Smooth muscle cell of the brain vasculature (primary cell): ENCODE data around the gene GSN.
A peak's percentile ranks its signal among the peaks of the same experiment; 100 is the strongest.

Experiments
- DNase-seq: peaks from one replicate; pipeline ENCODE4 v3.0.0-alpha.2; 2012; ENCODE audit warnings: low read depth, low spot score

The GSN gene

GRCh38 chr9:121246821-121247561 lies 21.0 kb upstream of the GSN start:
- peak; percentile 77 for DNase-seq

GRCh38 chr9:121249563-121249962 lies 18.4 kb upstream of the GSN start:
- no peak for DNase-seq

GRCh38 chr9:121252104-121252851 lies 15.7 kb upstream of the GSN start:
- no peak for DNase-seq

GRCh38 chr9:121253162-121253561 lies 14.8 kb upstream of the GSN start:
- no peak for DNase-seq

- DNase-seq: no peak
Observed at GRCh38 chr9:121253821-121254501, 14.0 kb upstream of the GSN start.

- DNase-seq: no peak
Observed at GRCh38 chr9:121259498-121259897, 8.5 kb upstream of the GSN start.

GRCh38 chr9:121259935-121260334 lies 8.0 kb upstream of the GSN start:
- DNase-seq: no peak

GRCh38 chr9:121260457-121261106 lies 7.4 kb upstream of the GSN start:
- no peak for DNase-seq

- no peak for DNase-seq
Observed at GRCh38 chr9:121261107-121261460, 6.9 kb upstream of the GSN start.

GRCh38 chr9:121261755-121262154 lies 6.2 kb upstream of the GSN start:
- no peak for DNase-seq

- no peak for DNase-seq
Observed at GRCh38 chr9:121262423-121262822, 5.5 kb upstream of the GSN start.

- no peak for DNase-seq
Observed at GRCh38 chr9:121262953-121263352, 5.0 kb upstream of the GSN start.

- no peak for DNase-seq
Observed at GRCh38 chr9:121266356-121266755, 1.6 kb upstream of the GSN start.

GRCh38 chr9:121266906-121267650 lies 884 bp upstream of the GSN start:
- no peak for DNase-seq

GRCh38 chr9:121268598-121268850 lies 562 bp downstream of the GSN start:
- no peak for DNase-seq

GRCh38 chr9:121268851-121269641 lies 1.1 kb downstream of the GSN start:
- DNase-seq: no peak

- no peak for DNase-seq
Observed at GRCh38 chr9:121269642-121270254, 1.8 kb downstream of the GSN start.

- no peak for DNase-seq
Observed at GRCh38 chr9:121271368-121272341, 3.7 kb downstream of the GSN start.

GRCh38 chr9:121272401-121272948 lies 4.5 kb downstream of the GSN start:
- DNase-seq: no peak
